ENCODE data around the gene CIC. TPM values are rescaled to one million over a fixed set of nuclear protein-coding genes. Genes with fewer than 3 reads are reported as not detected.
A peak's percentile ranks its signal among the peaks of the same experiment; 100 is the strongest.

Gene CIC
- total and polyA plus RNA-seq, 9 of the 15 experiments (the other 6 are each of a cell fraction or from before 2014, with no cell fraction given), result 0.07 to 44.7 (median 8.6) TPM

DNA sequence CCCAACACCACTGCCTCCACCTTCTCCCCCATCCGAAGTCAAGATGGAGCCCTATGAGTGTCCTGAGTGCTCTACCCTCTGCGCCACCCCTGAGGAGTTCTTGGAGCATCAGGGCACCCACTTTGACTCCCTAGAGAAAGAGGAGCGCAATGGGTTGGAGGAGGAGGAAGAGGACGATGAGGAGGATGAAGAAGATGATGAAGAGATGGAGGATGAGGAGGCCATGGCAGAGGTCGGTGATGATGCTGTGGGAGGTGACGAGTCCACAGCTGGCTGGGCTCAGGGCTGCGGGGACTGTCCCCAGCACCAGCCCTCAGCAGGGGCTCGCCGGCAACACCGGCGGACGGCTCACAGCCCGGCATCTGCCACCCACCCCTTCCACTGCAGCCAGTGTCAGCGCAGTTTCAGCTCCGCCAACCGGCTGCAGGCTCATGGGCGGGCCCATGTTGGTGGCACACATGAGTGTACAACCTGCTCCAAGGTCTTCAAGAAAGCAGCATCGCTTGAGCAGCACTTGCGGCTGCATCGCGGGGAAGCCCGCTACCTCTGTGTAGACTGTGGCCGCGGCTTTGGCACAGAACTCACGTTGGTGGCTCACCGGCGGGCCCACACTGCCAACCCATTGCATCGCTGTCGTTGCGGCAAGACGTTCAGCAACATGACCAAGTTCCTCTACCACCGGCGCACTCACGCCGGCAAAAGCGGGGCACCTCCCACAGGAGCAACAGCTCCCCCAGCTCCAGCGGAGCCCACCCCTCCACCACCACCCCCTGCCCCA lies 43.9 kb upstream of the CIC start:
- H3K9ac ChIP-seq (ENCODE audit: insufficient read depth in 1 of 2, low read depth in 2 of 2, low read length in 2 of 2), result no peak overlapping the region
- POLR2A ChIA-PET, result interaction anchor here (0.6 to 7.2 kb wide), 3 partner anchors 14 to 1793 kb away, joined by 3 to 116 read pairs (median 3); partner anchors contain the start of gene GSK3A
- in situ Hi-C loops (cut with MboI), result no loop called here
- no peak overlapping the region for H2AFZ ChIP-seq (ENCODE audit: low read depth, low read length)
- no peak overlapping the region for H3K4me2 ChIP-seq (ENCODE audit: insufficient read depth, low read length)
- BruUV-seq (replicated peaks), result no TSS peak
- H3K27ac ChIP-seq (ENCODE audit: extremely low read depth, low read depth, low read length), result no peak overlapping the region
- H3K36me3 ChIP-seq (ENCODE audit: control insufficient read depth, insufficient read depth, low read length), result peaks cover 72% of the 10 kb centered on the region
- CTCF ChIA-PET (ENCODE audit: low intra/inter-chr PET ratio), result no interaction called here
- H3K4me3 ChIP-seq, result no peak overlapping the region
- no peak for TF ChIP-seq POLR2A (conservative IDR thresholded peaks at IDR 0.05)
- TF ChIP-seq SMARCB1 (IDR thresholded peaks at IDR 0.05; ENCODE audit: insufficient read length, low read depth), result no peak
- TF ChIP-seq E2F8 (IDR thresholded peaks at IDR 0.05; ENCODE audit: low read depth, partially characterized antibody), result no peak
- no peak for TF ChIP-seq COPS2 (conservative IDR thresholded peaks at IDR 0.05)
- no peak for TF ChIP-seq POLR2B (IDR thresholded peaks at IDR 0.05; ENCODE audit: low read depth, partially characterized antibody)
- TF ChIP-seq ELF2 (CRISPR knock-in tag; IDR thresholded peaks at IDR 0.05), result no peak
- TF ChIP-seq GTF2A2 (tag; IDR thresholded peaks at IDR 0.05), result no peak
- TF ChIP-seq CTBP1 (IDR thresholded peaks at IDR 0.05; ENCODE audit: borderline replicate concordance), result no peak
- TF ChIP-seq, protein P1, sequence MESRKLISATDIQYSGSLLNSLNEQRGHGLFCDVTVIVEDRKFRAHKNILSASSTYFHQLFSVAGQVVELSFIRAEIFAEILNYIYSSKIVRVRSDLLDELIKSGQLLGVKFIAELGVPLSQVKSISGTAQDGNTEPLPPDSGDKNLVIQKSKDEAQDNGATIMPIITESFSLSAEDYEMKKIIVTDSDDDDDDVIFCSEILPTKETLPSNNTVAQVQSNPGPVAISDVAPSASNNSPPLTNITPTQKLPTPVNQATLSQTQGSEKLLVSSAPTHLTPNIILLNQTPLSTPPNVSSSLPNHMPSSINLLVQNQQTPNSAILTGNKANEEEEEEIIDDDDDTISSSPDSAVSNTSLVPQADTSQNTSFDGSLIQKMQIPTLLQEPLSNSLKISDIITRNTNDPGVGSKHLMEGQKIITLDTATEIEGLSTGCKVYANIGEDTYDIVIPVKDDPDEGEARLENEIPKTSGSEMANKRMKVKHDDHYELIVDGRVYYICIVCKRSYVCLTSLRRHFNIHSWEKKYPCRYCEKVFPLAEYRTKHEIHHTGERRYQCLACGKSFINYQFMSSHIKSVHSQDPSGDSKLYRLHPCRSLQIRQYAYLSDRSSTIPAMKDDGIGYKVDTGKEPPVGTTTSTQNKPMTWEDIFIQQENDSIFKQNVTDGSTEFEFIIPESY (CRISPR knock-in tag; IDR thresholded peaks at IDR 0.05), result peak; percentile 48; the same call in 1 of the 2 replicates
- no peaks in the 10 kb centered on the region for H3K9me3 ChIP-seq (replicated peaks; ENCODE audit: control insufficient read depth, insufficient read depth, low read depth, low read length)
- H3K4me1 ChIP-seq (replicated peaks in 1 of 2; ENCODE audit: control insufficient read depth in 2 of 2, insufficient read depth in 2 of 2, low read length in 2 of 2), result peaks cover 19 to 45% of the 10 kb centered on the region in 2 experiments
- WGBS (ENCODE audit: insufficient coverage, low coverage, missing lambda C conversion rate), result 94% methylated on average over 31 of the region's 37 CpGs
- H3K79me2 ChIP-seq (ENCODE audit: control insufficient read depth, insufficient read depth, low read length), result peaks cover 75% of the 10 kb centered on the region
- FAIRE-seq, result no peak
- no peak for DNase-seq (ENCODE audit: extremely low read depth in 1 of 4, low spot score in 3 of 4)
- ATAC-seq, result no peak
- no peaks in the 10 kb centered on the region for H3K9me1 ChIP-seq (ENCODE audit: control insufficient read depth, insufficient read depth, low read length)
- intact Hi-C loops (cut with micrococcal nuclease), result loop anchor here (5.0 kb wide), 1 partner anchor 43 kb away; no protein-coding TSS in a partner anchor
- peaks cover 20% of the 10 kb centered on the region for H4K20me1 ChIP-seq (replicated peaks; ENCODE audit: control insufficient read depth, insufficient read depth, low read length)
- H3K27me3 ChIP-seq (ENCODE audit: control insufficient read depth in 2 of 2, insufficient read depth in 2 of 2, low read length in 2 of 2), result no peaks in the 10 kb centered on the region
